K562 (cell line): ENCODE measurements around the gene LYPLA2. TPM values are rescaled to one million over a fixed set of nuclear protein-coding genes. Genes with fewer than 3 reads are reported as not detected.

Experiments
- BHLHE40 ChIP-seq: IDR thresholded peaks from 2 replicates; pipeline ENCODE4 v1.6.1; 2011; ENCODE audit warnings: low read length, improper control_type of control experiment
- CREM ChIP-seq: IDR thresholded peaks from 2 replicates; pipeline ENCODE4 v1.6.1; 2014; ENCODE audit warnings: antibody characterized with exemption, low read depth
- E2F4 ChIP-seq: sonication (generic); formaldehyde crosslinking; IDR thresholded peaks from 2 replicates; pipeline ENCODE4 v1.8.0; 2022; ENCODE audit warnings: mild to moderate bottlenecking, low read depth, missing genetic modification reagents
- GTF2E2 ChIP-seq: fragments of 200-800 bp; sonication (Bioruptor generic); IDR thresholded peaks from 2 replicates; pipeline ENCODE4 v1.6.1; 2016; ENCODE audit warnings: missing genetic modification characterization, missing compliant biosample characterization
- MNT ChIP-seq, 2 experiments: fragments of 450-650 bp; conservative IDR thresholded peaks; 2 replicates each; pipeline ENCODE4 v1.6.1; 2017; ENCODE audit warnings: mild to moderate bottlenecking in 2 of 2, moderate library complexity in 2 of 2
- RREB1 ChIP-seq: fragments of 250-450 bp; sonication (Bioruptor Pico); IDR thresholded peaks from 2 replicates; pipeline ENCODE4 v1.4.0; 2020
- SNAPC5 ChIP-seq: fragments of 250-450 bp; sonication (Bioruptor Pico); IDR thresholded peaks from 2 replicates; pipeline ENCODE4 v1.8.0; 2021; ENCODE audit warnings: moderate library complexity, mild to moderate bottlenecking, inconsistent platforms
- SP2 ChIP-seq: IDR thresholded peaks from 2 replicates; pipeline ENCODE4 v1.6.1; 2011; ENCODE audit warnings: mild to moderate bottlenecking, low read depth, low read length, moderate library complexity; ENCODE audit not compliant: poor library complexity, severe bottlenecking; ENCODE audit errors: extremely low read depth
- TSHZ1 ChIP-seq: fragments of 250-450 bp; sonication (Bioruptor Pico); IDR thresholded peaks from 2 replicates; pipeline ENCODE4 v1.4.0; 2020; ENCODE audit warnings: mild to moderate bottlenecking, moderate library complexity
- ZNF134 ChIP-seq: fragments of 250-450 bp; sonication (Bioruptor Pico); conservative IDR thresholded peaks from 2 replicates; pipeline ENCODE4 v1.4.0; 2020
- ZNF217 ChIP-seq: sonication (generic); formaldehyde crosslinking; IDR thresholded peaks from 2 replicates; pipeline ENCODE4 v1.8.0; 2022; ENCODE audit warnings: mild to moderate bottlenecking, missing genetic modification reagents
- ZNF785 ChIP-seq: fragments of 250-450 bp; sonication (Bioruptor Pico); IDR thresholded peaks from 2 replicates; pipeline ENCODE4 v1.4.0; 2020; ENCODE audit warnings: mild to moderate bottlenecking
- polyA plus RNA-seq, 8 experiments: library from polyadenylated mRNA; depleted of rRNA in 4 of 8; stranded (reverse) in 5 of 8; unstranded in 3 of 8; fragments of >200 nt; fragmentation: Nextera tagmentation in 2 of 8; fragmentation: Illumina TruSeq in 1 of 8; extraction: Ambion mirVana in 2 of 8; extraction: Trizol in 1 of 8; gene quantifications; 2 replicates each; pipeline versions ENCODE4 v1.2.1 to v1.2.3, GENCODE V29; 2011 to 2014; ENCODE audit warnings: inconsistent platforms in 1 of 8, missing spikeins in 1 of 8
- total RNA-seq, 7 experiments: library from RNA; depleted of rRNA in 6 of 7; stranded (reverse); fragments of >200 nt in 6 of 7; fragmentation: Illumina TruSeq in 2 of 7; extraction: Trizol in 2 of 7; gene quantifications; 2 replicates each; pipeline versions ENCODE4 v1.2.1 to v1.2.3, GENCODE V29; 2011 to 2021; ENCODE audit warnings: low replicate concordance in 1 of 7

Gene LYPLA2
- total and polyA plus RNA-seq, 9 of the 15 experiments (the other 6 are each of a cell fraction or from before 2014, with no cell fraction given), result 3.9 to 128 (median 60.1) TPM

- TF ChIP-seq MNT (conservative IDR thresholded peaks at IDR 0.05), result peak; percentile 78 to 93
- peak; percentile 85 for TF ChIP-seq GTF2E2
- no peak for TF ChIP-seq ZNF217 (CRISPR knock-in tag)
- TF ChIP-seq TSHZ1 (CRISPR knock-in tag), result no peak
- peak; percentile 79 for TF ChIP-seq CREM
- no peak for TF ChIP-seq SP2
- peak; percentile 44; the same call in 1 of the 2 replicates for TF ChIP-seq RREB1
- TF ChIP-seq ZNF134 (CRISPR knock-in tag), result no peak
- no peak for TF ChIP-seq ZNF785
- no peak for TF ChIP-seq SNAPC5 (CRISPR knock-in tag)
- TF ChIP-seq BHLHE40, result peak; percentile 94
- TF ChIP-seq E2F4 (CRISPR knock-in tag), result no peak
These were observed 34.3 kb downstream of the LYPLA2 start, which contains the start of gene HMGCL (continued) for GRCh38 chr1:23825076-23825761.
